ENCODE measurements around the gene SBNO1. TPM values are rescaled to one million over a fixed set of nuclear protein-coding genes. Genes with fewer than 3 reads are reported as not detected.

The SBNO1 gene
- total RNA-seq, 2 donors from 2014 or later: 16.7 to 19.8 TPM

DNA sequence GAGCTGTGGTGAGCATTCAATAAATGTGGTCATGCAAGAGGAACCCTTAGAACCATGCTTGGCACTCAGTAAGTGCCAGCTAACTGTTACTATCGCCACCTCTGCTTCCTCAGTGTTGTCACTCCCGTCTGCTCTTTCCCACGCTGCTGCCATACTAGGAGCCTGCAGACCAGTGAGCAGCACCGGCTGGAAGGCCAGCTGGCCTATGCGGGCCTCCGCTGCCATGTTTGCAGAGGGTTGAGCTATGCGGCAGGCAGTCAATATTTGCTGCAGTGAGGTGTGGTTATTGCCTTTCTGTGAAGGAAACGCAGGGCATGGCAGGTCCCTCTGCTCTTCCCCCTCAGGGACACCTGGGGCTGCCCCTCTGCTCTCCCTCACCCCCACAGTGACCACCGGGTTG, 32.3 kb upstream of the SBNO1 start:
- no peaks in the 10 kb centered on the region for H3K27me3 ChIP-seq
- TF ChIP-seq CTCF (IDR thresholded peaks at IDR 0.05): no peak
- no peak for DNase-seq (ENCODE audit: low spot score)
- no peaks in the 10 kb centered on the region for H3K9me3 ChIP-seq
- H3K4me3 ChIP-seq: no peak overlapping the region
- H3K4me1 ChIP-seq: peaks cover 0 to 29% of the 10 kb centered on the region in 2 donors
- H3K36me3 ChIP-seq: peaks cover 48% of the 10 kb centered on the region
- H3K27ac ChIP-seq: peak overlapping the region in 1 of 2 donors; percentile 85

DNA sequence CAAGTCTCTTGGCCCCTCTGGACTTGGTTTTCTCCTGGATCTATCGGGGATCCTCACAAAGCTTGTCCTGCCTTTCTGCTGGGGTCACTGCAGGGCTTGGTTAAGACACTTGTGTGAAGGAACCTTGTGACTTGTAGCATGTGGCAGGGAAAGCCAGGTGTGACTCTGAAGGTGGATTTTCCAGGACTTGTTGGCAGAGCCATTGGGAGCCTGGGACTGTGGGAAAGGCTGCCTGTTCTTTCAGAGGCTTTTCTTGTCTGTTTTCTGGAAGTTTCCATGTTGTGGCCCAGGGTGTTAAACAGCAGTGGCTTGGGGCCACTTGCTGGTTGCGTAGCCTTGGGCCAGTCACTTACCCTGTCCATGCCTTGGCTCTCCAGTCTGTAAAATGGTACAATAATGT, 31.9 kb upstream of the SBNO1 start:
- Histone ChIP-seq H3K9me3 (no peaks in the 10 kb centered on the region), H3K36me3 (peaks cover 52% of the 10 kb centered on the region), H3K27me3 (no peaks in the 10 kb centered on the region), H3K27ac (no peak overlapping the region), H3K4me1 (peaks cover 0 to 29% of the 10 kb centered on the region in 2 donors), H3K4me3 (no peak overlapping the region)
- no peak for DNase-seq (ENCODE audit: low spot score)
- no peak for TF ChIP-seq CTCF (IDR thresholded peaks at IDR 0.05)

GRCh38 chr12:123395236-123395635, 30.6 kb upstream of the SBNO1 start:
- Histone ChIP-seq H3K27me3 (no peaks in the 10 kb centered on the region), H3K27ac (no peak overlapping the region), H3K4me1 (peaks cover 0 to 43% of the 10 kb centered on the region in 2 donors), H3K4me3 (no peak overlapping the region), H3K9me3 (no peaks in the 10 kb centered on the region), H3K36me3 (peaks cover 64% of the 10 kb centered on the region)
- DNase-seq (ENCODE audit: low spot score): no peak
- TF ChIP-seq CTCF (IDR thresholded peaks at IDR 0.05): no peak

DNA sequence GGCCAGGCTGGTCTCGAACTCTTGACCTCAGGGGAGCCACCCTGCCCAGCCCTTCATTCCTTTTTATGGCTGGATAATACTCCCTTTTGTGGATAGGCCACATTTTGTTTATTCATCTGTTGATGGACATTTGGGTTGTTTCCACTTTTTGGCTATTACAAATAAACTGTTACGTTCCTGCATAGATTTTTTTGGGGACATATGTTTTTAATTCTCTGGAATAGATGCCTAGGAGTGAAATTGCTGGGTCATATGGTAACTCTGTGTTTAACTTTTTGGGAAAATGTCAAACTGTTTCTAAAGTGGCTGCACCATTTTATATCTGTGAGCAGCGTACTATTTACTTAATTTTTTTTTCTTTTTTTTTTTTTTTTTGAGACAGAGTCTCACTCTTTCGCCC, 29.1 kb upstream of the SBNO1 start:
- Histone ChIP-seq H3K36me3 (peaks cover 64% of the 10 kb centered on the region), H3K9me3 (no peaks in the 10 kb centered on the region), H3K4me1 (peaks cover 0 to 39% of the 10 kb centered on the region in 2 donors), H3K27ac (no peak overlapping the region), H3K4me3 (no peak overlapping the region), H3K27me3 (no peaks in the 10 kb centered on the region)
- no peak for TF ChIP-seq CTCF (IDR thresholded peaks at IDR 0.05)
- no peak for DNase-seq (ENCODE audit: low spot score)

DNA sequence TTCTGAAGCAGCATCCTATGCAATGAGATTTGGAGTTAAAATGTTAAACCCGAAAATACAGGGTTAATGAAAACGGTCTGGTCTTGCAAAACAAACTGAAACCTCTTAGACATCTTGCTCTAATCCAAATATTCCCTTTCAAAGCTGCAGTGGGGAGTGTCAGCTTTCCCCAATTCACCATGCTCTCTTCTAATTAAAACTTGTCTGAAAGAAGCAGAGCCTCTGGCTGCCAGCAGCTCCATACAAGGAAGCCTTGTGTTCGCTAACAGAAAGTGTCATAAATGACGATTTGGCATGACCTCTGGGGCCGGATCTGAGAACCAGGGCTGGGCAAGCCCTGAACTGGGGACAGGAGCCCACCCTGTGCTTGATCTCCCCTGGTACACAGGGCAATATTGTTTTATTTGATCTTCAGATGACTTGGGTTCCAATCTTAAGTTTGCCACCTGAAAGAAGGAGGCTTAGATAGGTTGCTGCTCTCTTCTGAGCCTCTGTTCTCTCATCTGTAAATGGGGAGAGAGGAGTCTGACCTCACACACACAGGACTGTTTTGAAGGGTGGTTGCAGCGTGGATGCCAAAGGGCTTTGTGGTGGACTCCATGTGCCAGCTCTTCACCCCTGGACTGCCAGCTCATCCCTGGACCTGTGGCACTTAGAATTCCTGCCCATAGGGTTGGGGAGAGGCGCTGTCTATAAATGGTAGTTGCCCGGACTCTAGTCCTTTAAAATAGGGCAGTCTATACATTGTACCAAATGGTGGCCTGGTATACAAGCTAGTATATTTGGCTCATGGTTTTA, 27.1 kb upstream of the SBNO1 start:
- no peak for DNase-seq (ENCODE audit: low spot score)
- peaks cover 0 to 36% of the 10 kb centered on the region in 2 donors for H3K4me1 ChIP-seq
- H3K27ac ChIP-seq: no peak overlapping the region
- H3K9me3 ChIP-seq: no peaks in the 10 kb centered on the region
- no peak for TF ChIP-seq CTCF (IDR thresholded peaks at IDR 0.05)
- no peaks in the 10 kb centered on the region for H3K27me3 ChIP-seq
- H3K4me3 ChIP-seq: no peak overlapping the region
- H3K36me3 ChIP-seq: peaks cover 53% of the 10 kb centered on the region
